Thoracic aorta endothelial cell (primary cell): ENCODE results near the gene TIGD6. TPM values are rescaled to one million over a fixed set of nuclear protein-coding genes. Genes with fewer than 3 reads are reported as not detected.

Source experiments
- total RNA-seq: library from RNA; depleted of rRNA; stranded (reverse); fragments of >200 nt; gene quantifications from 2 replicates; pipeline ENCODE4 v1.2.3, GENCODE V29; 2012

TIGD6 gene
- 4.4 and 4.9 TPM in 2 replicates for total RNA-seq

DNA sequence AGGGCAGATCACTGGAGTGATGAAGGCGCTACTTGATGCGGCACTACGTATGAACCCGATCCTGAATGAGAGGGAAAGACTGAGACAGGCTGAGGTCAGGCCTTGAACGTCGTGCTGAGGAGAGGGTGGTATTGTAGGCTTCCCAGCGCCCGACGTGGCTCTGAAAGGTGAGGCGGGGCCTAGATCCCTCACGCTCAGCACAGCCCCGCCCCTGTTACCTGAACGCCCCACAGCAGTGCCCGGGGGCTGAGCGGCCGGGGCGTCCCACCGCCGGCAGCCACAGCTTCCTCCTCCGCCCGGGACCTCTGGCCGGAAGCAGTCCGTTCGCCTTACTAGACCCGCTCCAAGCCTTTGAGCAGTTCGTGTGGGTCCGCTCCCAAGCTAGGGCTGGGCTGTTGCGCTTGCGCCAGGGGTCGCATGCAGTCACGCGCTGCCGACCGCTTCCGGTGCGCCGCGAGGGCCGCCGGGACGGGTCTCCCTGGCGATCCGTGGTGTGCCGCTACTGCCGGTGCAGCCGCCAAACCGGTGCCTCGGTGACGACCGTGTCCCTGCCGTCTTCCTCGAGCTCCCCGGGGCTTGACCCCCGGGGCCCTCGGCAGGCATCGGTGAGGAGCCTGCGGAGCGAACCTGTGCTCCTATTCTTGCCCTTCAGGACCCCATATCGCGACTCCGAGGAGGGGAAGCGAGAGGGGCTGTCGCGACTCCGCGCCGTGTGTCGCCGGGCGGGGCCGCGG, at the start of gene TIGD6, which contains the start of gene HMGXB3:
Gene TIGD6 (minus strand): TSS at position 399 of the 734 bp plus-strand sequence. CDS start 4,306 bp downstream, outside the sequence.
Gene HMGXB3 (plus strand): TSS at position 484 of the 734 bp plus-strand sequence. CDS start 4,114 bp downstream, outside the sequence.

DNA sequence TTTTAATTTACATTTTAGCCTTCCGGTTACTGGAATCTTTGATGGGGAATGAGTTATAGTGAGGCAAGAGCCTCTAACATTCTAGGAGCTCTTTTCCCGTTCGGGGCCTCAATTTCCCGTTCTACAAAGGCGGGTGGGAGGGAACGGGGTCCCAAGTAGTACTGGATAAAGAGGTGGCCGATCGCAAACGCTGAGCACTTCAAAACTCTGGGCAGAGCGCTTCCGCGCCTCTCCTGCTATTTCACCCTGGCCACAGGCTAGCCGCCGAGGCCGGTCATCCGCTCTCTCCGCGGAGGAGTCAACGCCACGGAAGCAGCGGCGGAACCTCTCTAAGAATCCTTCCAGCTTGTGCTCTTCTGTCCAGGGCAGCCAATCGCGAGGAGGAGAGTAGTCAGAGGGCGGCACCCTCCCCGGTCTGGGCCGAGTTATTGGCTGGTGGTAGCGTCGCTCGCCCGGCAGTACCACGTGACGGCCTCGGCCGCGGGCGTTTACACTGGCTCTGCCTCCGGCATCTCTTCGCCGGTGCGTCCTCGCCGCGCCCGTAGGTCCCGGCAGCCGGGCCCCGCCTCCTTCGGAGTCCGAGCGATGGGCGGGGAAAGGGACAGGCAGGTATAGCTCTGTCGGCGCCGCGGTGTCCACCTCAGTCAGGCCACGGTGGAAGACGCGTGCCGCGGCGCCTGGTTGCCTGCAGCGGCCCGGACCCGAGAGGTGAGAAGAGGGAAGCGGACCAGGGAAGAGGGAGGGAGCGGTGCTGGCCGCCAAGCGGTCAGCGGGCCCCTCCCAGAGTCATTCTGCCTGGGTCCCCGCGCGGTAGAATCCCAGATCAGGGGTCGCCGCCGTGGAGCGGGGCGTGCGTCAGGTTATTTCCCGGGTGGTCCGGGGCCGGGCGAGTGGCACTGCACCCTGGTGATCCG, 39.9 kb downstream of the TIGD6 start, which contains the start of gene SLC26A2:
Gene SLC26A2 (plus strand): TSS at position 487 of the 914 bp plus-strand sequence. CDS start 16,895 bp downstream, outside the sequence.

DNA sequence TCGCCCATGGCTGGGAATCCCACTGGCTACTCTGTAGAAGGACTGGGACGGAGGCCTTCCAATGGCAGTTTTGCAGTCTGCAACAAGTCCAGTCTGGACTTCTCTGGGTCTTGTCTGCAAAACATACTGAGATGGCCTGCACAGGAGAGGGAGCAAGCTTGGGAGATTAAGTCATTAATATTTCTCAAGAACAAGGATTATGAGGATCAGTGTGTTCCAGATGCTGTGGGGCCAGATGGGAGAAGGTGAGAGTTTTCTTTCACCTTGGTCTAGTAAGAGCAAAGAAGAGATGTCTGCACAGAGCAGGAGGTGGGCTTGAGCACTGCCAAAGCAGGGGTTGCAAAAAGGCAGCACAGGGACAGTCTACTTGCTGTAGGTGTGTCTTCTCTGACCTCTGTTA, 55.8 kb downstream of the TIGD6 start, which contains the start of gene PDE6A:
Gene PDE6A (minus strand): TSS at position 128 of the 400 bp plus-strand sequence. CDS start 120 bp downstream, at position 8.

Other genes starting within 250 kb of the TIGD6 start
- gene PDE6A, start 55.9 kb downstream of the TIGD6 start, total RNA-seq, result not detected in 2 replicates
- 28.2 and 32.0 TPM in 2 replicates for gene SLC26A2, start 39.9 kb downstream of the TIGD6 start, total RNA-seq
- 34.7 and 39.3 TPM in 2 replicates for gene HMGXB3, start 85 bp upstream of the TIGD6 start, total RNA-seq
- not detected in 2 replicates for gene CSF1R, start 85.9 kb upstream of the TIGD6 start, total RNA-seq
- 0.40 and 1.6 TPM in 2 replicates for gene PDGFRB, start 155.2 kb upstream of the TIGD6 start, total RNA-seq
- not detected in 2 replicates for gene CDX1, start 166.1 kb upstream of the TIGD6 start, total RNA-seq
- gene SLC6A7, start 189.4 kb upstream of the TIGD6 start, total RNA-seq, result not detected in 2 replicates